Hepatocyte (in vitro differentiated cells): ENCODE results near the gene MVB12B. TPM values are rescaled to one million over a fixed set of nuclear protein-coding genes. Genes with fewer than 3 reads are reported as not detected.
A peak's percentile ranks its signal among the peaks of the same experiment; 100 is the strongest.

Experiments used
- DNase-seq: peaks from one replicate; pipeline ENCODE4 v3.0.0-alpha.2; 2016; ENCODE audit warnings: low spot score
- H2AFZ ChIP-seq: fragments of 200-600 bp; sonication (generic); 2 replicates; pipeline ENCODE4 v1.6.0; 2016; ENCODE audit warnings: antibody characterized with exemption, mild to moderate bottlenecking
- H3K27ac ChIP-seq: fragments of 200-600 bp; sonication (generic); 2 replicates; pipeline ENCODE4 v1.5.1; 2016; ENCODE audit warnings: mild to moderate bottlenecking
- H3K27me3 ChIP-seq: fragments of 200-600 bp; sonication (generic); 2 replicates; pipeline ENCODE4 v1.6.1; 2016
- H3K36me3 ChIP-seq: fragments of 200-600 bp; sonication (generic); replicated peaks from 2 replicates; pipeline ENCODE4 v1.5.1; 2016; ENCODE audit warnings: low read depth; ENCODE audit not compliant: insufficient read depth
- H3K4me1 ChIP-seq: fragments of 200-600 bp; sonication (generic); 2 replicates; pipeline ENCODE4 v1.5.1; 2016; ENCODE audit warnings: mild to moderate bottlenecking, moderate library complexity; ENCODE audit not compliant: insufficient read depth
- H3K4me2 ChIP-seq: fragments of 200-600 bp; sonication (generic); 2 replicates; pipeline ENCODE4 v1.6.0; 2016
- H3K4me3 ChIP-seq: fragments of 200-600 bp; sonication (generic); 2 replicates; pipeline ENCODE4 v1.5.1; 2016; ENCODE audit warnings: mild to moderate bottlenecking
- H3K79me2 ChIP-seq: fragments of 200-600 bp; sonication (generic); 2 replicates; pipeline ENCODE4 v1.6.0; 2017; ENCODE audit warnings: mild to moderate bottlenecking
- H3K9me2 ChIP-seq: fragments of 200-600 bp; sonication (generic); replicated peaks from 2 replicates; pipeline ENCODE4 v1.6.0; 2017; ENCODE audit warnings: mild to moderate bottlenecking; ENCODE audit not compliant: insufficient read depth
- H3K9me3 ChIP-seq: fragments of 200-600 bp; sonication (generic); 2 replicates; pipeline ENCODE4 v1.5.1; 2016; ENCODE audit warnings: low read depth, mild to moderate bottlenecking
- H4K20me1 ChIP-seq: fragments of 200-600 bp; sonication (generic); 2 replicates; pipeline ENCODE4 v1.6.0; 2016; ENCODE audit warnings: mild to moderate bottlenecking; ENCODE audit not compliant: insufficient read depth, poor library complexity, severe bottlenecking
- EZH2 ChIP-seq: fragments of 200-600 bp; sonication (generic); IDR thresholded peaks from 2 replicates; pipeline ENCODE4 v1.6.1; 2016; ENCODE audit warnings: antibody characterized with exemption, mild to moderate bottlenecking, borderline replicate concordance
- EZH2phosphoT487 ChIP-seq: fragments of 200-600 bp; sonication (generic); IDR thresholded peaks from one replicate; pipeline ENCODE4 v1.6.1; 2018; ENCODE audit warnings: antibody characterized with exemption, mild to moderate bottlenecking, low read depth, moderate library complexity; ENCODE audit not compliant: unreplicated experiment, severe bottlenecking
- WGBS: methylation state at CpG from one replicate; pipeline ENCODE4 v1.1.6; 2016; ENCODE audit warnings: low lambda C conversion rate; ENCODE audit errors: missing lambda C conversion rate; 5-methylcytosine and 5-hydroxymethylcytosine counted together
- polyA plus RNA-seq: library from polyadenylated mRNA; unstranded; fragments of >200 nt; fragmentation: Nextera tagmentation; extraction: Ambion mirVana; gene quantifications from 2 replicates; pipeline ENCODE4 v1.2.1, GENCODE V29; 2016
- total RNA-seq: library from RNA; depleted of rRNA; stranded (reverse); fragments of >200 nt; gene quantifications from 2 replicates; pipeline ENCODE4 v1.2.3, GENCODE V29; 2014
- TF ChIP-seq, protein P1 (sequence below): fragments of 200-600 bp; sonication (generic); IDR thresholded peaks from 2 replicates; pipeline ENCODE4 v1.5.1; 2016; ENCODE audit warnings: antibody characterized with exemption, mild to moderate bottlenecking; ENCODE audit not compliant: poor library complexity

The MVB12B gene
- total and polyA plus RNA-seq, 2 experiments from 2014 or later = 11.8 to 12.1 TPM

DNA sequence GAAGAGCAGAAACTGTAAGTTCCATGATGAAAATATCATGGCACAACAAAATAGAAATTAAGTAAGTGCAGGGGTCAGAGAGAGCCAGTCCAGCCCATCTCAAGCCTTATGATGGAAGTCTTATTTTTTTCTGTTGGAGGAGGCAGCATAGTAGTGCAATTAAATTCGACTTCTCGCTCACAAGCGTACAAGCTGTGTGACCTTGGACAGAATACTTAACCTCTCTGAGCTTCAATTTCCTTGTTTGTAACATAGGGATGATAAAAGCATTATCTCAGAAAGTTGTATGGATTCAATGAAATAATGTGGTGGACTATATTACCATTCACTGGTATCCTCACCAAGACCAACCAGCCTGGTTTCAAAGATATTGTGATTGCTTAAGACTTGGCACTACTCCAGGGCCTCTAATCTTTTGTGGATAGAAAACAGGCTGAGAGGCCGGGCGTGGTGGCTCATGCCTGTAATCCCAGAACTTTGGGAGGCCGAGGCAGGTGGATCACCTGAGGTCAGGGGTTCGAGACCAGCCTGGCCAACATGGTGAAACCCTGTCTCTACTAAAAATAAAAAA, 26.8 kb upstream of the MVB12B start:
- no peaks in the 10 kb centered on the region for H3K9me2 ChIP-seq
- no peaks in the 10 kb centered on the region for H3K27me3 ChIP-seq
- H3K79me2 ChIP-seq = no peaks in the 10 kb centered on the region
- no peak overlapping the region for H3K4me2 ChIP-seq
- peaks cover 9% of the 10 kb centered on the region for H3K4me1 ChIP-seq
- TF ChIP-seq EZH2phosphoT487 = no peak
- TF ChIP-seq, protein P1, sequence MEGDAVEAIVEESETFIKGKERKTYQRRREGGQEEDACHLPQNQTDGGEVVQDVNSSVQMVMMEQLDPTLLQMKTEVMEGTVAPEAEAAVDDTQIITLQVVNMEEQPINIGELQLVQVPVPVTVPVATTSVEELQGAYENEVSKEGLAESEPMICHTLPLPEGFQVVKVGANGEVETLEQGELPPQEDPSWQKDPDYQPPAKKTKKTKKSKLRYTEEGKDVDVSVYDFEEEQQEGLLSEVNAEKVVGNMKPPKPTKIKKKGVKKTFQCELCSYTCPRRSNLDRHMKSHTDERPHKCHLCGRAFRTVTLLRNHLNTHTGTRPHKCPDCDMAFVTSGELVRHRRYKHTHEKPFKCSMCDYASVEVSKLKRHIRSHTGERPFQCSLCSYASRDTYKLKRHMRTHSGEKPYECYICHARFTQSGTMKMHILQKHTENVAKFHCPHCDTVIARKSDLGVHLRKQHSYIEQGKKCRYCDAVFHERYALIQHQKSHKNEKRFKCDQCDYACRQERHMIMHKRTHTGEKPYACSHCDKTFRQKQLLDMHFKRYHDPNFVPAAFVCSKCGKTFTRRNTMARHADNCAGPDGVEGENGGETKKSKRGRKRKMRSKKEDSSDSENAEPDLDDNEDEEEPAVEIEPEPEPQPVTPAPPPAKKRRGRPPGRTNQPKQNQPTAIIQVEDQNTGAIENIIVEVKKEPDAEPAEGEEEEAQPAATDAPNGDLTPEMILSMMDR = no peak
- 94% methylated on average over 7 of the region's 7 CpGs for WGBS
- H2AFZ ChIP-seq = no peak overlapping the region
- H4K20me1 ChIP-seq = no peaks in the 10 kb centered on the region
- DNase-seq = no peak
- no peak overlapping the region for H3K27ac ChIP-seq
- no peak overlapping the region for H3K4me3 ChIP-seq
- H3K36me3 ChIP-seq = no peaks in the 10 kb centered on the region
- H3K9me3 ChIP-seq = no peaks in the 10 kb centered on the region

DNA sequence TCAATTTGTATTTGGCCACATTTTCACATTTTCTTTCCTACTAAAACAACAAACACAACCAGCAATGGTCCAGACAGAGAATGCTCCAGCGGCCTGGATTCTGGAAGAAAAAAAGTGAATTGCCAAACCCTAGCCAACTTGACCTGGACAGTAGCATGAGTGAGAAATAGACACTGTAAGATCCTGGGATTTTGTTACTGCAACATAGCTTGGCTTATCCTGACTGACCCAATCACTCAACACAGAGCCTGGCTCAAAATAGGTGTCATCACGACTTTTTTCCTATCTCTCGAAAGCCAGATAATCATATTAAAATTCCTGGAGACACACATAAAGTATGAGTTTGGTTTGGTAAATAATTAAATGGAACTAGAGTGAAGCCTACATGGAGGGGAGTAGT, 25.4 kb upstream of the MVB12B start:
- Histone ChIP-seq H4K20me1 (no peaks in the 10 kb centered on the region), H3K4me3 (no peak overlapping the region), H3K27me3 (no peaks in the 10 kb centered on the region), H3K4me1 (peaks cover 9% of the 10 kb centered on the region), H2AFZ (no peak overlapping the region), H3K9me2 (no peaks in the 10 kb centered on the region), H3K27ac (no peak overlapping the region), H3K4me2 (no peak overlapping the region), H3K36me3 (no peaks in the 10 kb centered on the region), H3K79me2 (no peaks in the 10 kb centered on the region), H3K9me3 (no peaks in the 10 kb centered on the region)
- 96% methylated on average over 3 of the region's 3 CpGs for WGBS
- no peak for TF ChIP-seq EZH2phosphoT487
- TF ChIP-seq, protein P1 = no peak
- no peak for TF ChIP-seq EZH2
- no peak for DNase-seq

DNA sequence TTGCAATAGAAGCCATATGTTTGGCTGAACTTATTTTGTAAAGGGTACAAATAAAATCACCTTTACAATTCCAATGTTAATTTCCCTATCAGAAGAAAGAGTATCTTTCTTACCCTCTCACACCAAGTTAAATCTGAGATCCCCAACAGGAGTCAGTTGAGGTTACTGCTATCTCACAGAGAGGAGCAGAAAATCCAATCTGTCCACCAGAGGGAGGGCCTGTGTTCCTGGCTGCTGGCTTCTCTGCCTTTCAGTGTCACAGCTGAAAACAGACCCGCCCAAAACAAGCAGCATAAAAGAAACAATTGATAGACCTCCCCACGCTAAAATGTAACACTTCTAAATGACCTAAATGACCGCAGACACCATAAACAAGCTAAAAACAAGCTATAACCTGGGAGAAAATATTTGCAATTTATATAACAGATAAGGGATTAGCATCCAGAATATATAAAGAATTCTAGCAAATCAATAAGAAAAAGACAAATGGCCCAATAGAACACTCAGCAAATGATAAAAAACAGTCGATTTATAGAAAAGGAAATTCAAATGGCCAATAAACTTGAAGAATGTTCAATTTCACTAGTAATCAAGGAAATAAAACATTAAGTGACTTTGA, 24.5 kb upstream of the MVB12B start:
- TF ChIP-seq EZH2phosphoT487 = no peak
- no peak for TF ChIP-seq EZH2
- TF ChIP-seq, protein P1 = peak; percentile 77
- Histone ChIP-seq H3K36me3 (no peaks in the 10 kb centered on the region), H2AFZ (no peak overlapping the region), H3K9me2 (no peaks in the 10 kb centered on the region), H3K4me1 (peaks cover 9% of the 10 kb centered on the region), H3K9me3 (no peaks in the 10 kb centered on the region), H3K27me3 (no peaks in the 10 kb centered on the region), H3K4me2 (no peak overlapping the region), H4K20me1 (no peaks in the 10 kb centered on the region), H3K4me3 (no peak overlapping the region), H3K27ac (no peak overlapping the region), H3K79me2 (no peaks in the 10 kb centered on the region)
- DNase-seq = peak; percentile 80
- WGBS = 32% methylated on average over 4 of the region's 4 CpGs
